HepG2 (cell line): ENCODE results near the gene YIF1A. TPM values are rescaled to one million over a fixed set of nuclear protein-coding genes. Genes with fewer than 3 reads are reported as not detected.
A peak's percentile ranks its signal among the peaks of the same experiment; 100 is the strongest.

Source experiments
- AHDC1 ChIP-seq: sonication (generic); formaldehyde crosslinking; IDR thresholded peaks from 2 replicates; pipeline ENCODE4 v1.5.1; 2020; ENCODE audit warnings: mild to moderate bottlenecking, missing genetic modification reagents, borderline replicate concordance
- ATF2 ChIP-seq: sonication (generic); formaldehyde crosslinking; IDR thresholded peaks from 2 replicates; pipeline ENCODE4 v1.4.0; 2020; ENCODE audit warnings: missing genetic modification reagents
- CREM ChIP-seq, 2 experiments: sonication (generic) in 1 of 2; formaldehyde crosslinking in 1 of 2; IDR thresholded peaks; 2 replicates each; pipeline versions ENCODE4 v1.4.0 to v1.6.1; 2016 to 2020; ENCODE audit warnings: antibody characterized with exemption in 1 of 2, mild to moderate bottlenecking in 1 of 2, missing genetic modification reagents in 1 of 2
- DMAP1 ChIP-seq: IDR thresholded peaks from 2 replicates; pipeline ENCODE4 v1.6.1; 2016
- EP300 ChIP-seq, 3 experiments: sonication (generic) in 1 of 3; formaldehyde crosslinking in 1 of 3; IDR thresholded peaks; 2 replicates each; pipeline versions ENCODE4 v1.5.1 to v1.6.1; 2011 to 2020; ENCODE audit warnings: low read depth in 2 of 3, low read length in 2 of 3, borderline replicate concordance in 1 of 3, improper control_type of control experiment in 1 of 3, mild to moderate bottlenecking in 1 of 3, missing genetic modification reagents in 1 of 3, moderate library complexity in 1 of 3
- JARID2 ChIP-seq: sonication (generic); formaldehyde crosslinking; IDR thresholded peaks from 2 replicates; pipeline ENCODE4 v1.8.1; 2023; ENCODE audit warnings: missing genetic modification reagents, inconsistent platforms; ENCODE audit not compliant: insufficient replicate concordance
- KDM6A ChIP-seq: IDR thresholded peaks from 2 replicates; pipeline ENCODE4 v1.6.1; 2016; ENCODE audit warnings: low read depth
- MAX ChIP-seq: IDR thresholded peaks from 2 replicates; pipeline ENCODE4 v1.6.1; 2012; ENCODE audit warnings: inconsistent platforms
- MYPOP ChIP-seq: sonication (generic); formaldehyde crosslinking; IDR thresholded peaks from 2 replicates; pipeline ENCODE4 v1.8.1; 2023; ENCODE audit warnings: mild to moderate bottlenecking, moderate library complexity, missing genetic modification reagents
- PLSCR1 ChIP-seq: sonication (generic); formaldehyde crosslinking; IDR thresholded peaks from 2 replicates; pipeline ENCODE4 v1.5.0; 2020; ENCODE audit warnings: missing genetic modification reagents, mild to moderate bottlenecking, borderline replicate concordance
- RXRB ChIP-seq: IDR thresholded peaks from 2 replicates; pipeline ENCODE4 v1.6.1; 2016; ENCODE audit warnings: borderline replicate concordance, missing genetic modification reagents, missing compliant biosample characterization
- SMC3 ChIP-seq: IDR thresholded peaks from 2 replicates; pipeline ENCODE4 v1.6.1; 2011; ENCODE audit warnings: low read length, improper control_type of control experiment
- SRF ChIP-seq: IDR thresholded peaks from 2 replicates; pipeline ENCODE4 v1.6.1; 2011; ENCODE audit warnings: mild to moderate bottlenecking, low read depth, low read length, moderate library complexity
- TFAP4 ChIP-seq: sonication (generic); IDR thresholded peaks from 2 replicates; pipeline ENCODE4 v1.6.1; 2016; ENCODE audit warnings: low read depth, borderline replicate concordance
- ZBTB21 ChIP-seq: sonication (generic); formaldehyde crosslinking; IDR thresholded peaks from 2 replicates; pipeline ENCODE4 v1.4.0; 2020; ENCODE audit warnings: missing genetic modification reagents
- ZNF501 ChIP-seq: sonication (generic); formaldehyde crosslinking; IDR thresholded peaks from 2 replicates; pipeline ENCODE4 v1.5.1; 2020; ENCODE audit warnings: mild to moderate bottlenecking, moderate library complexity, missing genetic modification reagents
- ZNF879 ChIP-seq: sonication (generic); formaldehyde crosslinking; IDR thresholded peaks from 2 replicates; pipeline ENCODE4 v1.8.1; 2023; ENCODE audit warnings: missing genetic modification reagents
- polyA plus RNA-seq, 8 experiments: library from polyadenylated mRNA; depleted of rRNA in 3 of 8; stranded (reverse) in 7 of 8; unstranded in 1 of 8; fragments of >200 nt; fragmentation: Illumina TruSeq in 4 of 8; extraction: Trizol in 4 of 8; gene quantifications; 2 replicates each; pipeline versions ENCODE4 v1.2.1 to v1.2.3, GENCODE V29; 2011 to 2016; ENCODE audit warnings: low read depth in 4 of 8, missing spikeins in 1 of 8, mixed read lengths in 1 of 8; ENCODE audit not compliant: insufficient read depth in 1 of 8
- total RNA-seq, 5 experiments: library from RNA; depleted of rRNA; stranded (reverse); fragments of >200 nt; fragmentation: Illumina TruSeq; extraction: Trizol; gene quantifications; 2 replicates each; pipeline ENCODE4 v1.2.3, GENCODE V29; 2016; ENCODE audit warnings: low read depth in 1 of 5

Gene YIF1A
- total and polyA plus RNA-seq, 2 of the 13 experiments (the other 11 are each of a cell fraction or from before 2014, with no cell fraction given) = 133 to 145 TPM

- TF ChIP-seq EP300 (IDR thresholded peaks at IDR 0.05; ENCODE audit: low read depth in 2 of 2, low read length in 2 of 2) (peak in 1 of 2 experiments; percentile 18; a peak in 1 of 4 replicates), EP300 (CRISPR knock-in tag; IDR thresholded peaks at IDR 0.05; ENCODE audit: borderline replicate concordance) (no peak), JARID2 (CRISPR knock-in tag) (no peak), PLSCR1 (CRISPR knock-in tag) (no peak), ZNF879 (CRISPR knock-in tag) (no peak), CREM (IDR thresholded peaks at IDR 0.05) (peak; percentile 46; the same call in 1 of the 2 replicates), CREM (CRISPR knock-in tag; IDR thresholded peaks at IDR 0.05) (no peak), RXRB (CRISPR knock-in tag) (0 out of 2 replicates have a peak, but pooled peaks have one; percentile 11), TFAP4 (peak; percentile 79; the same call in 1 of the 2 replicates), MYPOP (CRISPR knock-in tag) (0 out of 2 replicates have a peak, but pooled peaks have one; percentile 23), ZNF501 (peak; percentile 23; the same call in 1 of the 2 replicates), DMAP1 (CRISPR knock-in tag) (0 out of 2 replicates have a peak, but pooled peaks have one; percentile 15), MAX (peak; percentile 71), SMC3 (peak; percentile 28; the same call in 1 of the 2 replicates), AHDC1 (CRISPR knock-in tag) (no peak), SRF (peak; percentile 47; the same call in 1 of the 2 replicates), ATF2 (CRISPR knock-in tag) (peak; percentile 46; the same call in 1 of the 2 replicates), ZBTB21 (peak; percentile 93), KDM6A (CRISPR knock-in tag) (no peak)
Observed at GRCh38 chr11:66317723-66318599, 29.0 kb upstream of the YIF1A start (continued).
